AG09319 (cell line): ENCODE results near the gene TCF4.

ENCODE experiments used
- DNase-seq: peaks from one replicate; pipeline ENCODE4 v3.0.0-alpha.2; 2010; ENCODE audit warnings: low read depth; ENCODE audit errors: extremely low read depth
- TF ChIP-seq, protein P1 (sequence below): IDR thresholded peaks from 2 replicates; pipeline ENCODE4 v1.5.1; 2011; ENCODE audit warnings: low read depth, mild to moderate bottlenecking, inconsistent platforms, low read length, moderate library complexity

Gene TCF4

DNA sequence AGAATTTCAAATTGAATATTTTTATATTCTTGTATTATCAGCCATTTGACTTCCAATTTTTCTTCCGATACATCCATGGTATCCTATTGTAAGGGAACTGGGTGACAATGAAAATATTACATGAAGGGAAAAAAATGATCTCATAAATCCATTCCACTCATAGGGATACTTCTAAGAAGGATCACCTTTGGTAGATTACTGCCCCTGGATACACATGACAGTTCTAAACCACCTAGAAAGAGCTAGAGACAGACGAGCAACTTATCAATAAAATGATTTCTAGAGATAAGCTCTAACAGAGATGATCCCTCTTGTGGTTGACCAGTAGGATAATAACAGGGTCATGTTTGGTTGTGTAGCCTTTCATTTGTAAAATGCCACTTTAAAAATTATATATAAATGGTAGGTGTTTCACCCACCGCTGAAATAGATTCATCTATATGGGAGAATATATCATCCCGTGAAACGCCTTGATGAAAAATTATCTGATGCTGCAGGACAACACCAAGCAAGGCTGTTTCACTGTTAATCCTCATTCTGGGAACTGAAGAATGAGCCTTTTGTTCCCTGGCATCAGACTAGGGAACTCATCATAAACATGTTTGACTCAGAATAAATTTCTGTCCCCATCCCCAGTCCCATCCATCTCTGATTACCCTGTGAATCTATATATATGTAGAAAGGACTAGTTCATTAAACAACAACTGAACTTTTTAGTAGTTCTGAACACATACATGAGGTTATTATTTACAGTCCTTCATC is 180.0 kb downstream of the TCF4 start:
- DNase-seq: no peak
- TF ChIP-seq, protein P1, sequence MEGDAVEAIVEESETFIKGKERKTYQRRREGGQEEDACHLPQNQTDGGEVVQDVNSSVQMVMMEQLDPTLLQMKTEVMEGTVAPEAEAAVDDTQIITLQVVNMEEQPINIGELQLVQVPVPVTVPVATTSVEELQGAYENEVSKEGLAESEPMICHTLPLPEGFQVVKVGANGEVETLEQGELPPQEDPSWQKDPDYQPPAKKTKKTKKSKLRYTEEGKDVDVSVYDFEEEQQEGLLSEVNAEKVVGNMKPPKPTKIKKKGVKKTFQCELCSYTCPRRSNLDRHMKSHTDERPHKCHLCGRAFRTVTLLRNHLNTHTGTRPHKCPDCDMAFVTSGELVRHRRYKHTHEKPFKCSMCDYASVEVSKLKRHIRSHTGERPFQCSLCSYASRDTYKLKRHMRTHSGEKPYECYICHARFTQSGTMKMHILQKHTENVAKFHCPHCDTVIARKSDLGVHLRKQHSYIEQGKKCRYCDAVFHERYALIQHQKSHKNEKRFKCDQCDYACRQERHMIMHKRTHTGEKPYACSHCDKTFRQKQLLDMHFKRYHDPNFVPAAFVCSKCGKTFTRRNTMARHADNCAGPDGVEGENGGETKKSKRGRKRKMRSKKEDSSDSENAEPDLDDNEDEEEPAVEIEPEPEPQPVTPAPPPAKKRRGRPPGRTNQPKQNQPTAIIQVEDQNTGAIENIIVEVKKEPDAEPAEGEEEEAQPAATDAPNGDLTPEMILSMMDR: no peak

GRCh38 chr18:55407191-55407590 is 180.8 kb downstream of the TCF4 start:
- TF ChIP-seq, protein P1: no peak
- no peak for DNase-seq

DNA sequence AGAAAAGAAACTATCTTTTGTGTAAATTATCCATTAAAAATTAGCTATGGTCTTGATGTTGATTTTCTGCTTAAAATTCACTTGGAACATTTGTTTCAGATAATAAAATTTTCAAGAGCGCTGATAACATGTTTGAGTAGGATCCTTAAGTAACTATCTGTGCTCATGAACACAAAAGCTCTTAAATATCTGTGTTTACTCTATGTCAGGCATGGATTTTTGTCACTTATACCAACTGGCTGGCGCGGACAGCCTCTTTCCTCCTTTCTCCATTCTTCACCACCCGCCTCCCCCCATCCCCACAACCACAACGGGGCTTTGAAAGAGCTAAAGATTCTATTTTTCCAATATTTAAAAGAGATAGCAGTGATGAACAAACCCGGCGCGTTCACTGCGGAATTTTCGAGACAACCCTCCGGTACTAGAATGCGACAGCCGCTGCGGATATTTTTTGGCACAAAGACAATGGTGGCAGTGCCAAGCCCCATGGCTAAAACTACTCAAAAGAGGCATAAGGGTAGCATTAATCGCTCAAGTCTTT is 181.5 kb downstream of the TCF4 start:
- DNase-seq: no peak

DNA sequence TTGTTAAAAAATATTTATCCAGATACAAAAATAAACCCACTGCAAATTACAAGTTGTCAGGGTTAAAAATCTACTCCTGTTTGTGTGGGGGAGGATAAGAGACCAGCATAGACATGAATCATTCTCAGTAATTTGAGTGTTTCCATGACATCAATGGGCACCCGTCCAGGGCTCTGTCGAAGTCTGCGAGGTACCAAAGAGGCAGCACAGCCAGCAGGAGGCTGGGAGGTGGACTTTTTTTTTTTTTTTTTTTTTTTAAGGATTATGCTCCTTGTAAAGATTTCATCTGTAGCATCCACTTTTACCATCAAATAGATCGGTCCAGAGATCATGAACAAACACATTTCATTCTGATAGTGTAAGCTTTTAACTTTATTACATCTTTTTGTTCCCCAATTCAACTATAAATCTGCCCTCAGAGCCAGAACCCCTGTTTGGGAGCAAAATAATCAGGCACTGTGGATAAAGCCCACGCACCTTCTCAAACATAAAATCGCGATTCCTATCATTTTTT is 182.0 kb downstream of the TCF4 start:
- peak; percentile 87 for DNase-seq
- TF ChIP-seq, protein P1: peak; percentile 15

More for the DNA sequence above, 181.5 kb downstream of the TCF4 start:
- TF ChIP-seq, protein P1: no peak

DNA sequence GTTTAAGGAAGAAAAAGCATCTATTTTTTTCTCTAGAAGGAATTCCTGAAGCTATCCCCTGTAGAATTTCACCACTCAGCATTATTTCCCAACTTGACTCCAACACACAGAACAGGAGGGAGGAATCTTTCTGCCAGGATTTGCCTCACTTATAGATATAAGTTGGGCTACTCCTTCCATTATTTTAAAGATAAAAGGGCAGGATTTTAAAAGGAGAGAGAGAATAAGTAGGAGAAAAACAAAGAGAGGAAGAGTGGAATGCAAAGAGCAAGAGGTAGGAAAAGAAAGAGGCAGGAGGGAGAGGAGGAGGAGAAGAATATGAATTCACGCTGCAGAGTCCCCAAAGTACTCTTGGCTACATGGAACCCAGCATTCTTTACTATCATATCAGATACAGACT is 182.5 kb downstream of the TCF4 start:
- no peak for DNase-seq
- TF ChIP-seq, protein P1: no peak

GRCh38 chr18:55404832-55405465 is 183.0 kb downstream of the TCF4 start:
- DNase-seq: no peak
- TF ChIP-seq, protein P1: no peak
